ENCODE measurements around the gene RASGRF1.

DNA sequence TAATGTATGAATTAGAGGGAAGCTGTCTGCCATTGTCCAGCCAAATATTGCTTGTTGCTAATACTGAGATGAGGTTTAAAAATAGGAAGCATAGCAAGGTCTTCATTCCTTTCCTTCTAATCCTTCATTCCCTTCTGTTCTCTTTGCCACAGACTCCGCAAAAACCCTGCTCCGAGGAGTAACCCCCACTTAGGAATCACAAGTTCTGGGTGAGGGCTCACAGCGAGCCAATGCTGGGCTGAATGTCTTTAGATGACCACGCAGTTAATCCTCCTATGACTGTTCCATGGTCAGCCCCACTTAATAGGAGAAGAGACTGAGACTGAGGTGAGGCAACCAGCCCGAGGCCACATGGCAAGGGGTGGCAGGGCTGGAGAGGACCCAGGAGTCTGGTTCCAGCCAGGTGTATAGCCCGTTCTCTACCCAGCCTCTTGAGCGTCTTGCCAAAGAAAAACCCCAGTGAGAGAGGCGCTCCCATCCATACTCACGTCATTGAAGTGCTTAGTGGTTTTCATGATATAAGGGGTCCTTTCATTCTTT lies 100.8 kb downstream of the RASGRF1 start:
- no peak for TF ChIP-seq EZH2phosphoT487 (IDR thresholded peaks at IDR 0.05; ENCODE audit: borderline replicate concordance)
- TF ChIP-seq, protein P1, sequence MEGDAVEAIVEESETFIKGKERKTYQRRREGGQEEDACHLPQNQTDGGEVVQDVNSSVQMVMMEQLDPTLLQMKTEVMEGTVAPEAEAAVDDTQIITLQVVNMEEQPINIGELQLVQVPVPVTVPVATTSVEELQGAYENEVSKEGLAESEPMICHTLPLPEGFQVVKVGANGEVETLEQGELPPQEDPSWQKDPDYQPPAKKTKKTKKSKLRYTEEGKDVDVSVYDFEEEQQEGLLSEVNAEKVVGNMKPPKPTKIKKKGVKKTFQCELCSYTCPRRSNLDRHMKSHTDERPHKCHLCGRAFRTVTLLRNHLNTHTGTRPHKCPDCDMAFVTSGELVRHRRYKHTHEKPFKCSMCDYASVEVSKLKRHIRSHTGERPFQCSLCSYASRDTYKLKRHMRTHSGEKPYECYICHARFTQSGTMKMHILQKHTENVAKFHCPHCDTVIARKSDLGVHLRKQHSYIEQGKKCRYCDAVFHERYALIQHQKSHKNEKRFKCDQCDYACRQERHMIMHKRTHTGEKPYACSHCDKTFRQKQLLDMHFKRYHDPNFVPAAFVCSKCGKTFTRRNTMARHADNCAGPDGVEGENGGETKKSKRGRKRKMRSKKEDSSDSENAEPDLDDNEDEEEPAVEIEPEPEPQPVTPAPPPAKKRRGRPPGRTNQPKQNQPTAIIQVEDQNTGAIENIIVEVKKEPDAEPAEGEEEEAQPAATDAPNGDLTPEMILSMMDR (conservative IDR thresholded peaks at IDR 0.05; ENCODE audit: low read length): no peak
